ENCODE results near the gene HLCS.

Gene HLCS

GRCh38 chr21:36949171-36950141, 17.0 kb downstream of the HLCS start:
- H3F3A ChIP-seq (ENCODE audit: insufficient read depth): no peaks in the 10 kb centered on the region
- H3K4me2 ChIP-seq (ENCODE audit: low read depth, low read length, poor library complexity, severe bottlenecking): no peak overlapping the region
- no peak overlapping the region for H3K4me3 ChIP-seq (ENCODE audit: insufficient read depth, low read length, poor library complexity, severe bottlenecking)
- H3K27ac ChIP-seq (ENCODE audit: low read depth, low read length): no peak overlapping the region
- no peaks in the 10 kb centered on the region for H3K27me3 ChIP-seq (ENCODE audit: low read length)
- no peaks in the 10 kb centered on the region for H3K36me3 ChIP-seq (ENCODE audit: low read length)
- TF ChIP-seq EZH2phosphoT487 (conservative IDR thresholded peaks at IDR 0.05; ENCODE audit: low read length): no peak
- no peak for TF ChIP-seq CTCF (IDR thresholded peaks at IDR 0.05; ENCODE audit: insufficient read depth, low read length, poor library complexity, severe bottlenecking)
- no peak overlapping the region for H2AFZ ChIP-seq (ENCODE audit: low read depth, low read length, severe bottlenecking)
- no peak overlapping the region for H3K9ac ChIP-seq (ENCODE audit: low read length)
- no peaks in the 10 kb centered on the region for H3K79me2 ChIP-seq (ENCODE audit: insufficient read depth, low read length)
- no peaks in the 10 kb centered on the region for H3K9me2 ChIP-seq (replicated peaks; ENCODE audit: insufficient read depth, low read length)
- no peaks in the 10 kb centered on the region for H4K20me1 ChIP-seq (ENCODE audit: low read depth, low read length)
- H3K9me3 ChIP-seq (ENCODE audit: insufficient read depth, low read length): no peaks in the 10 kb centered on the region

GRCh38 chr21:36948686-36949085, 17.8 kb downstream of the HLCS start:
- H3F3A ChIP-seq (ENCODE audit: insufficient read depth): no peaks in the 10 kb centered on the region
- H3K4me2 ChIP-seq (ENCODE audit: low read depth, low read length, poor library complexity, severe bottlenecking): no peak overlapping the region
- no peak overlapping the region for H3K27ac ChIP-seq (ENCODE audit: low read depth, low read length)
- no peaks in the 10 kb centered on the region for H3K9me2 ChIP-seq (replicated peaks; ENCODE audit: insufficient read depth, low read length)
- no peak overlapping the region for H3K4me3 ChIP-seq (ENCODE audit: insufficient read depth, low read length, poor library complexity, severe bottlenecking)
- H3K9ac ChIP-seq (ENCODE audit: low read length): no peak overlapping the region
- no peak overlapping the region for H2AFZ ChIP-seq (ENCODE audit: low read depth, low read length, severe bottlenecking)
- H3K9me3 ChIP-seq (ENCODE audit: insufficient read depth, low read length): no peaks in the 10 kb centered on the region
- no peak for TF ChIP-seq CTCF (IDR thresholded peaks at IDR 0.05; ENCODE audit: insufficient read depth, low read length, poor library complexity, severe bottlenecking)
- no peak for TF ChIP-seq EZH2phosphoT487 (conservative IDR thresholded peaks at IDR 0.05; ENCODE audit: low read length)
- no peaks in the 10 kb centered on the region for H3K27me3 ChIP-seq (ENCODE audit: low read length)
- no peaks in the 10 kb centered on the region for H3K36me3 ChIP-seq (ENCODE audit: low read length)
- H3K79me2 ChIP-seq (ENCODE audit: insufficient read depth, low read length): no peaks in the 10 kb centered on the region
- H4K20me1 ChIP-seq (ENCODE audit: low read depth, low read length): no peaks in the 10 kb centered on the region

GRCh38 chr21:36946949-36947356, 19.5 kb downstream of the HLCS start:
- Histone ChIP-seq H3K4me2 (ENCODE audit: low read depth, low read length, poor library complexity, severe bottlenecking) (no peak overlapping the region), H3K36me3 (ENCODE audit: low read length) (no peaks in the 10 kb centered on the region), H3K4me3 (ENCODE audit: insufficient read depth, low read length, poor library complexity, severe bottlenecking) (no peak overlapping the region), H3K9me2 (replicated peaks; ENCODE audit: insufficient read depth, low read length) (no peaks in the 10 kb centered on the region), H3K9me3 (ENCODE audit: insufficient read depth, low read length) (no peaks in the 10 kb centered on the region), H3F3A (ENCODE audit: insufficient read depth) (no peaks in the 10 kb centered on the region), H3K79me2 (ENCODE audit: insufficient read depth, low read length) (no peaks in the 10 kb centered on the region), H3K9ac (ENCODE audit: low read length) (no peak overlapping the region), H4K20me1 (ENCODE audit: low read depth, low read length) (no peaks in the 10 kb centered on the region), H3K27me3 (ENCODE audit: low read length) (no peaks in the 10 kb centered on the region), H3K27ac (ENCODE audit: low read depth, low read length) (no peak overlapping the region), H2AFZ (ENCODE audit: low read depth, low read length, severe bottlenecking) (no peak overlapping the region)
- TF ChIP-seq CTCF (IDR thresholded peaks at IDR 0.05; ENCODE audit: insufficient read depth, low read length, poor library complexity, severe bottlenecking): no peak

Data from SU-DHL-6 (cell line).